Hepatocyte (in vitro differentiated cells): ENCODE data around the gene UBE2S. TPM values are rescaled to one million over a fixed set of nuclear protein-coding genes. Genes with fewer than 3 reads are reported as not detected.

Experiments
- DNase-seq: peaks from one replicate; pipeline ENCODE4 v3.0.0-alpha.2; 2016; ENCODE audit warnings: low spot score
- H2AFZ ChIP-seq: fragments of 200-600 bp; sonication (generic); 2 replicates; pipeline ENCODE4 v1.6.0; 2016; ENCODE audit warnings: antibody characterized with exemption, mild to moderate bottlenecking
- H3K27ac ChIP-seq: fragments of 200-600 bp; sonication (generic); 2 replicates; pipeline ENCODE4 v1.5.1; 2016; ENCODE audit warnings: mild to moderate bottlenecking
- H3K27me3 ChIP-seq: fragments of 200-600 bp; sonication (generic); 2 replicates; pipeline ENCODE4 v1.6.1; 2016
- H3K36me3 ChIP-seq: fragments of 200-600 bp; sonication (generic); replicated peaks from 2 replicates; pipeline ENCODE4 v1.5.1; 2016; ENCODE audit warnings: low read depth; ENCODE audit not compliant: insufficient read depth
- H3K4me1 ChIP-seq: fragments of 200-600 bp; sonication (generic); 2 replicates; pipeline ENCODE4 v1.5.1; 2016; ENCODE audit warnings: mild to moderate bottlenecking, moderate library complexity; ENCODE audit not compliant: insufficient read depth
- H3K4me2 ChIP-seq: fragments of 200-600 bp; sonication (generic); 2 replicates; pipeline ENCODE4 v1.6.0; 2016
- H3K4me3 ChIP-seq: fragments of 200-600 bp; sonication (generic); 2 replicates; pipeline ENCODE4 v1.5.1; 2016; ENCODE audit warnings: mild to moderate bottlenecking
- H3K79me2 ChIP-seq: fragments of 200-600 bp; sonication (generic); 2 replicates; pipeline ENCODE4 v1.6.0; 2017; ENCODE audit warnings: mild to moderate bottlenecking
- H3K9me2 ChIP-seq: fragments of 200-600 bp; sonication (generic); replicated peaks from 2 replicates; pipeline ENCODE4 v1.6.0; 2017; ENCODE audit warnings: mild to moderate bottlenecking; ENCODE audit not compliant: insufficient read depth
- H3K9me3 ChIP-seq: fragments of 200-600 bp; sonication (generic); 2 replicates; pipeline ENCODE4 v1.5.1; 2016; ENCODE audit warnings: low read depth, mild to moderate bottlenecking
- H4K20me1 ChIP-seq: fragments of 200-600 bp; sonication (generic); 2 replicates; pipeline ENCODE4 v1.6.0; 2016; ENCODE audit warnings: mild to moderate bottlenecking; ENCODE audit not compliant: insufficient read depth, poor library complexity, severe bottlenecking
- CTCF ChIP-seq: fragments of 200-600 bp; sonication (generic); IDR thresholded peaks from 2 replicates; pipeline ENCODE4 v1.5.1; 2016; ENCODE audit warnings: antibody characterized with exemption, mild to moderate bottlenecking; ENCODE audit not compliant: poor library complexity
- EZH2 ChIP-seq: fragments of 200-600 bp; sonication (generic); IDR thresholded peaks from 2 replicates; pipeline ENCODE4 v1.6.1; 2016; ENCODE audit warnings: antibody characterized with exemption, mild to moderate bottlenecking, borderline replicate concordance
- EZH2phosphoT487 ChIP-seq: fragments of 200-600 bp; sonication (generic); IDR thresholded peaks from one replicate; pipeline ENCODE4 v1.6.1; 2018; ENCODE audit warnings: antibody characterized with exemption, mild to moderate bottlenecking, low read depth, moderate library complexity; ENCODE audit not compliant: unreplicated experiment, severe bottlenecking
- WGBS: methylation state at CpG from one replicate; pipeline ENCODE4 v1.1.6; 2016; ENCODE audit warnings: low lambda C conversion rate; ENCODE audit errors: missing lambda C conversion rate; 5-methylcytosine and 5-hydroxymethylcytosine counted together
- polyA plus RNA-seq: library from polyadenylated mRNA; unstranded; fragments of >200 nt; fragmentation: Nextera tagmentation; extraction: Ambion mirVana; gene quantifications from 2 replicates; pipeline ENCODE4 v1.2.1, GENCODE V29; 2016
- total RNA-seq: library from RNA; depleted of rRNA; stranded (reverse); fragments of >200 nt; gene quantifications from 2 replicates; pipeline ENCODE4 v1.2.3, GENCODE V29; 2014

Gene UBE2S
- total and polyA plus RNA-seq, 2 experiments from 2014 or later, result 20.4 to 105 TPM

DNA sequence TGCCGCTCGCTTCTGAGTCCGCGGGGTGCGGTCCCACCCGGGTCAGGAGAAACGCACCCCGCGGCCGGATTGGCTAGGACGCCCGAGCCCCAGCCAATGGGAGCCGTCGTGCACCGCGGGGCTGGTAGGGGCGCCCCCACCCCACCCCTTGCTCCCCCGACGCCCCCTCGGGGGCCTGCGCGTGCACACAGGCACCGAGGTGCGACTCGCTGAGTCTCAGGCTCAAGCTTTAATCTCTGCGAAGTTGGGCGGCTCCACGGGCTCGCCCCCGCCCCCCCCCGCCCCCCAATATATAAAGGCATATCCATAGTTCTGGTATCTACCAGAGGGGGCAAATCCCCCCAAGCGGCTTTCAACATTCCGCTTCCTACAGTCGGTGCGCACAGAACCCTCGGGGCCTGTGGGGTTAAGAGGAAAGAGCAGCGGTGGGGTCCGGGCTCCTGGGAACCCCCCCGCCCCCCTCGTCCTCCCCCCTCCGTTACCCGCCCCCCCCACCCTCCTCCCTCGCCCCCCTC, 52.8 kb downstream of the UBE2S start, which contains the start of gene COX6B2:
Gene COX6B2 (minus strand): TSS at position 22 of the 515 bp plus-strand sequence. CDS start 198 bp downstream, outside the sequence.
- WGBS, result 4% methylated on average over 9 of the region's 43 CpGs
- Histone ChIP-seq H3K4me3 (peak within 1 kb of the TSS; percentile 33), H3K9me2 (no peaks in the 10 kb centered on the region), H4K20me1 (no peaks in the 10 kb centered on the region), H3K4me1 (peaks cover 14% of the 10 kb centered on the region), H3K79me2 (no peaks in the 10 kb centered on the region), H3K27ac (no peak within 1 kb of the TSS), H3K36me3 (no peaks in the 10 kb centered on the region), H2AFZ (peak within 1 kb of the TSS; percentile 46), H3K27me3 (peaks cover 54% of the 10 kb centered on the region), H3K9me3 (no peaks in the 10 kb centered on the region), H3K4me2 (peak within 1 kb of the TSS; percentile 97)
- no peak for DNase-seq
- no peak for TF ChIP-seq EZH2phosphoT487
- TF ChIP-seq CTCF, result no peak
- peak; percentile 74 for TF ChIP-seq EZH2

DNA sequence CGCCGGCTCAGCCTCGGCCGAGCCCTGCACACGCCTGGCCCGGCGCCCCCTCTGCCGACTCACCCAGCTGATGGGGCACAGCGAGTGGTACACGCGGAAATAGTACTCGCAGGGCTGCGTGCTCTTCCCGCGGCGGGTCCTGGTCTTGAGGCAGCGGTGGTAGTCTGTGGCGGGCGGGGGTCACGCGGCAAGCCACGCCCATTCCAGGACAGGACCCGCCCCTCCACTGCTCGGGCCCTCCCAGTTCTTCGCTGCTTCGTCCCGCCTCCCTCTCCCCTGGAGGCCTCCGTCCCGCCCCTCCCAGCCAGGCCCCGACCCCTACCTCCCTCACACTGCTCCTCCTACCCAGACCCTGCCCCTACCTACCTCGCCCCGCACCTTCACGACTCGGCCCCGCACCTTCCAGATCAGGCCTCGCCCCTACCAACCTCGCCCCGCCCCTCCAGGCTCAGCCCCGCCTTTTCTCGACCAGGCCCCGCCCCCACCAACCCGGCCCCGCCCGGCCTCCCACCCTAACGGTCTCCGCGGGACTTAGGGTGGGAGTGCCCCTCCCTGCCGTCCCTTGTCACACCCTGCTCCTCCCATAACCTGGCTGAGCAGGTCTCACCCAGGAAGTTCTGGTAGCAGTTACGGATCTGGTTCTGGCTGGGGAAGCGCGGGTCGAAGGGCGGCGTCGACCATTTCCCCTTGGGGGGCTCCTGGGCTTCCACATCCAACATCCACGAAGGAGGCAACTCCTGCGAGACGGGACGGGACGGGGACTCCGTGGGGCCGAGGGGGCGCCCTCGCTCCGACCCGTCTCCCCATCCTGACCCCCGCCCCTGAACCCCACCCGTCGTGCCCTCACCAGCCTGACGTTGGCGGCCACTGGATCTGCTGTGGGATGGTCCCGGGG, 53.5 kb downstream of the UBE2S start:
- Histone ChIP-seq H3K4me1 (peaks cover 14% of the 10 kb centered on the region), H2AFZ (peak overlapping the region; percentile 46), H3K9me2 (no peaks in the 10 kb centered on the region), H3K36me3 (no peaks in the 10 kb centered on the region), H3K9me3 (no peaks in the 10 kb centered on the region), H3K27me3 (peaks cover 54% of the 10 kb centered on the region), H3K79me2 (no peaks in the 10 kb centered on the region), H4K20me1 (no peaks in the 10 kb centered on the region), H3K4me2 (peak overlapping the region; percentile 97), H3K4me3 (peak overlapping the region; percentile 33), H3K27ac (no peak overlapping the region)
- 4% methylated on average over 42 of the region's 72 CpGs for WGBS
- no peak for TF ChIP-seq CTCF
- no peak for TF ChIP-seq EZH2
- TF ChIP-seq EZH2phosphoT487, result no peak
- peak; percentile 84 for DNase-seq

- no peak for DNase-seq
- Histone ChIP-seq H3K27me3 (peaks cover 54% of the 10 kb centered on the region), H3K9me2 (no peaks in the 10 kb centered on the region), H3K9me3 (no peaks in the 10 kb centered on the region), H3K79me2 (no peaks in the 10 kb centered on the region), H3K27ac (no peak overlapping the region), H4K20me1 (no peaks in the 10 kb centered on the region), H3K4me3 (no peak overlapping the region), H2AFZ (peak overlapping the region; percentile 46), H3K4me2 (peak overlapping the region; percentile 97), H3K36me3 (no peaks in the 10 kb centered on the region), H3K4me1 (peaks cover 14% of the 10 kb centered on the region)
- 13% methylated on average over 24 of the region's 24 CpGs for WGBS
- TF ChIP-seq CTCF, result no peak
- no peak for TF ChIP-seq EZH2phosphoT487
- TF ChIP-seq EZH2, result no peak
Measured at GRCh38 chr19:55353356-55353802, 54.2 kb downstream of the UBE2S start.
